ENCODE measurements around the gene NRIP1.

DNA sequence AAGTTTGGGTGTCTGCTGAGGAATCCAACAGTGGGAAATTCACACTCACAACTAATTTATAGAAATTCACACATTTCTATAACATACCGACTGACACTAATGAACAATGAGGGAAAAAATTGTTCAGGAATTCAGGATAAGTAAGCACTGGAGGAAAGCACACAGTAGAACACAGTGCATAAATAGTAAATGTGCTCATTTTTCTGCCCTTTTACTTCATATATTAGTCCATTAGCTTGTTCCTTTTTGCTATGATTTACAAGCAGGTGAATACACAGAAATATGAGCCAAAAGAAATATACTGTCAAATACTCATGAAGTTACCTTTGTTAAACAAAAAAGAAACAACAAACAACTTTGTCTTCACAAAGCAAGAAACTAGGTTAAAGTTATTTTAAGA is 11.3 kb downstream of the NRIP1 start:
- TF ChIP-seq, protein P1, sequence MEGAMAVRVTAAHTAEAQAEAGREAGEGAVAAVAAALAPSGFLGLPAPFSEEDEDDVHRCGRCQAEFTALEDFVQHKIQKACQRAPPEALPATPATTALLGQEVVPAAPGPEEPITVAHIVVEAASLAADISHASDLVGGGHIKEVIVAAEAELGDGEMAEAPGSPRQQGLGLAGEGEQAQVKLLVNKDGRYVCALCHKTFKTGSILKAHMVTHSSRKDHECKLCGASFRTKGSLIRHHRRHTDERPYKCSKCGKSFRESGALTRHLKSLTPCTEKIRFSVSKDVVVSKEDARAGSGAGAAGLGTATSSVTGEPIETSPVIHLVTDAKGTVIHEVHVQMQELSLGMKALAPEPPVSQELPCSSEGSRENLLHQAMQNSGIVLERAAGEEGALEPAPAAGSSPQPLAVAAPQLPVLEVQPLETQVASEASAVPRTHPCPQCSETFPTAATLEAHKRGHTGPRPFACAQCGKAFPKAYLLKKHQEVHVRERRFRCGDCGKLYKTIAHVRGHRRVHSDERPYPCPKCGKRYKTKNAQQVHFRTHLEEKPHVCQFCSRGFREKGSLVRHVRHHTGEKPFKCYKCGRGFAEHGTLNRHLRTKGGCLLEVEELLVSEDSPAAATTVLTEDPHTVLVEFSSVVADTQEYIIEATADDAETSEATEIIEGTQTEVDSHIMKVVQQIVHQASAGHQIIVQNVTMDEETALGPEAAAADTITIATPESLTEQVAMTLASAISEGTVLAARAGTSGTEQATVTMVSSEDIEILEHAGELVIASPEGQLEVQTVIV (IDR thresholded peaks at IDR 0.05; ENCODE audit: borderline replicate concordance, partially characterized antibody) = no peak
- TF ChIP-seq, protein P2, sequence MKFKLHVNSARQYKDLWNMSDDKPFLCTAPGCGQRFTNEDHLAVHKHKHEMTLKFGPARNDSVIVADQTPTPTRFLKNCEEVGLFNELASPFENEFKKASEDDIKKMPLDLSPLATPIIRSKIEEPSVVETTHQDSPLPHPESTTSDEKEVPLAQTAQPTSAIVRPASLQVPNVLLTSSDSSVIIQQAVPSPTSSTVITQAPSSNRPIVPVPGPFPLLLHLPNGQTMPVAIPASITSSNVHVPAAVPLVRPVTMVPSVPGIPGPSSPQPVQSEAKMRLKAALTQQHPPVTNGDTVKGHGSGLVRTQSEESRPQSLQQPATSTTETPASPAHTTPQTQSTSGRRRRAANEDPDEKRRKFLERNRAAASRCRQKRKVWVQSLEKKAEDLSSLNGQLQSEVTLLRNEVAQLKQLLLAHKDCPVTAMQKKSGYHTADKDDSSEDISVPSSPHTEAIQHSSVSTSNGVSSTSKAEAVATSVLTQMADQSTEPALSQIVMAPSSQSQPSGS (IDR thresholded peaks at IDR 0.05; ENCODE audit: low read length) = no peak
- TF ChIP-seq NFXL1 (IDR thresholded peaks at IDR 0.05; ENCODE audit: borderline replicate concordance) = no peak
- no peak for TF ChIP-seq POLR2AphosphoS5 (IDR thresholded peaks at IDR 0.05; ENCODE audit: low read length)
- TF ChIP-seq, protein P3, sequence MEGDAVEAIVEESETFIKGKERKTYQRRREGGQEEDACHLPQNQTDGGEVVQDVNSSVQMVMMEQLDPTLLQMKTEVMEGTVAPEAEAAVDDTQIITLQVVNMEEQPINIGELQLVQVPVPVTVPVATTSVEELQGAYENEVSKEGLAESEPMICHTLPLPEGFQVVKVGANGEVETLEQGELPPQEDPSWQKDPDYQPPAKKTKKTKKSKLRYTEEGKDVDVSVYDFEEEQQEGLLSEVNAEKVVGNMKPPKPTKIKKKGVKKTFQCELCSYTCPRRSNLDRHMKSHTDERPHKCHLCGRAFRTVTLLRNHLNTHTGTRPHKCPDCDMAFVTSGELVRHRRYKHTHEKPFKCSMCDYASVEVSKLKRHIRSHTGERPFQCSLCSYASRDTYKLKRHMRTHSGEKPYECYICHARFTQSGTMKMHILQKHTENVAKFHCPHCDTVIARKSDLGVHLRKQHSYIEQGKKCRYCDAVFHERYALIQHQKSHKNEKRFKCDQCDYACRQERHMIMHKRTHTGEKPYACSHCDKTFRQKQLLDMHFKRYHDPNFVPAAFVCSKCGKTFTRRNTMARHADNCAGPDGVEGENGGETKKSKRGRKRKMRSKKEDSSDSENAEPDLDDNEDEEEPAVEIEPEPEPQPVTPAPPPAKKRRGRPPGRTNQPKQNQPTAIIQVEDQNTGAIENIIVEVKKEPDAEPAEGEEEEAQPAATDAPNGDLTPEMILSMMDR (IDR thresholded peaks at IDR 0.05 in 2 of 3, conservative IDR thresholded peaks at IDR 0.05 in 1 of 3; ENCODE audit: control insufficient read depth in 2 of 3, extremely low read depth in 1 of 3, insufficient read depth in 1 of 3, low read depth in 3 of 3, low read length in 3 of 3) = no peak
- TF ChIP-seq, protein P4, sequence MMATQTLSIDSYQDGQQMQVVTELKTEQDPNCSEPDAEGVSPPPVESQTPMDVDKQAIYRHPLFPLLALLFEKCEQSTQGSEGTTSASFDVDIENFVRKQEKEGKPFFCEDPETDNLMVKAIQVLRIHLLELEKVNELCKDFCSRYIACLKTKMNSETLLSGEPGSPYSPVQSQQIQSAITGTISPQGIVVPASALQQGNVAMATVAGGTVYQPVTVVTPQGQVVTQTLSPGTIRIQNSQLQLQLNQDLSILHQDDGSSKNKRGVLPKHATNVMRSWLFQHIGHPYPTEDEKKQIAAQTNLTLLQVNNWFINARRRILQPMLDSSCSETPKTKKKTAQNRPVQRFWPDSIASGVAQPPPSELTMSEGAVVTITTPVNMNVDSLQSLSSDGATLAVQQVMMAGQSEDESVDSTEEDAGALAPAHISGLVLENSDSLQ (IDR thresholded peaks at IDR 0.05) = no peak
- TF ChIP-seq, protein P5, sequence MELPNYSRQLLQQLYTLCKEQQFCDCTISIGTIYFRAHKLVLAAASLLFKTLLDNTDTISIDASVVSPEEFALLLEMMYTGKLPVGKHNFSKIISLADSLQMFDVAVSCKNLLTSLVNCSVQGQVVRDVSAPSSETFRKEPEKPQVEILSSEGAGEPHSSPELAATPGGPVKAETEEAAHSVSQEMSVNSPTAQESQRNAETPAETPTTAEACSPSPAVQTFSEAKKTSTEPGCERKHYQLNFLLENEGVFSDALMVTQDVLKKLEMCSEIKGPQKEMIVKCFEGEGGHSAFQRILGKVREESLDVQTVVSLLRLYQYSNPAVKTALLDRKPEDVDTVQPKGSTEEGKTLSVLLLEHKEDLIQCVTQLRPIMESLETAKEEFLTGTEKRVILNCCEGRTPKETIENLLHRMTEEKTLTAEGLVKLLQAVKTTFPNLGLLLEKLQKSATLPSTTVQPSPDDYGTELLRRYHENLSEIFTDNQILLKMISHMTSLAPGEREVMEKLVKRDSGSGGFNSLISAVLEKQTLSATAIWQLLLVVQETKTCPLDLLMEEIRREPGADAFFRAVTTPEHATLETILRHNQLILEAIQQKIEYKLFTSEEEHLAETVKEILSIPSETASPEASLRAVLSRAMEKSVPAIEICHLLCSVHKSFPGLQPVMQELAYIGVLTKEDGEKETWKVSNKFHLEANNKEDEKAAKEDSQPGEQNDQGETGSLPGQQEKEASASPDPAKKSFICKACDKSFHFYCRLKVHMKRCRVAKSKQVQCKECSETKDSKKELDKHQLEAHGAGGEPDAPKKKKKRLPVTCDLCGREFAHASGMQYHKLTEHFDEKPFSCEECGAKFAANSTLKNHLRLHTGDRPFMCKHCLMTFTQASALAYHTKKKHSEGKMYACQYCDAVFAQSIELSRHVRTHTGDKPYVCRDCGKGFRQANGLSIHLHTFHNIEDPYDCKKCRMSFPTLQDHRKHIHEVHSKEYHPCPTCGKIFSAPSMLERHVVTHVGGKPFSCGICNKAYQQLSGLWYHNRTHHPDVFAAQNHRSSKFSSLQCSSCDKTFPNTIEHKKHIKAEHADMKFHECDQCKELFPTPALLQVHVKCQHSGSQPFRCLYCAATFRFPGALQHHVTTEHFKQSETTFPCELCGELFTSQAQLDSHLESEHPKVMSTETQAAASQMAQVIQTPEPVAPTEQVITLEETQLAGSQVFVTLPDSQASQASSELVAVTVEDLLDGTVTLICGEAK (IDR thresholded peaks at IDR 0.05; ENCODE audit: borderline replicate concordance) = no peak
- TF ChIP-seq IRF4 (IDR thresholded peaks at IDR 0.05; ENCODE audit: low read depth, low read length) = no peak
- TF ChIP-seq MTA3 (IDR thresholded peaks at IDR 0.05; ENCODE audit: borderline replicate concordance, low read length) = no peak
- no peak for TF ChIP-seq BACH1 (IDR thresholded peaks at IDR 0.05; ENCODE audit: borderline replicate concordance)
- TF ChIP-seq CREB1 (IDR thresholded peaks at IDR 0.05; ENCODE audit: low read depth) = no peak
- TF ChIP-seq ZSCAN29 (IDR thresholded peaks at IDR 0.05) = no peak
- no peak for TF ChIP-seq EZH2 (IDR thresholded peaks at IDR 0.05; ENCODE audit: borderline replicate concordance, control insufficient read depth, low read depth, low read length)
- TF ChIP-seq, protein P6, sequence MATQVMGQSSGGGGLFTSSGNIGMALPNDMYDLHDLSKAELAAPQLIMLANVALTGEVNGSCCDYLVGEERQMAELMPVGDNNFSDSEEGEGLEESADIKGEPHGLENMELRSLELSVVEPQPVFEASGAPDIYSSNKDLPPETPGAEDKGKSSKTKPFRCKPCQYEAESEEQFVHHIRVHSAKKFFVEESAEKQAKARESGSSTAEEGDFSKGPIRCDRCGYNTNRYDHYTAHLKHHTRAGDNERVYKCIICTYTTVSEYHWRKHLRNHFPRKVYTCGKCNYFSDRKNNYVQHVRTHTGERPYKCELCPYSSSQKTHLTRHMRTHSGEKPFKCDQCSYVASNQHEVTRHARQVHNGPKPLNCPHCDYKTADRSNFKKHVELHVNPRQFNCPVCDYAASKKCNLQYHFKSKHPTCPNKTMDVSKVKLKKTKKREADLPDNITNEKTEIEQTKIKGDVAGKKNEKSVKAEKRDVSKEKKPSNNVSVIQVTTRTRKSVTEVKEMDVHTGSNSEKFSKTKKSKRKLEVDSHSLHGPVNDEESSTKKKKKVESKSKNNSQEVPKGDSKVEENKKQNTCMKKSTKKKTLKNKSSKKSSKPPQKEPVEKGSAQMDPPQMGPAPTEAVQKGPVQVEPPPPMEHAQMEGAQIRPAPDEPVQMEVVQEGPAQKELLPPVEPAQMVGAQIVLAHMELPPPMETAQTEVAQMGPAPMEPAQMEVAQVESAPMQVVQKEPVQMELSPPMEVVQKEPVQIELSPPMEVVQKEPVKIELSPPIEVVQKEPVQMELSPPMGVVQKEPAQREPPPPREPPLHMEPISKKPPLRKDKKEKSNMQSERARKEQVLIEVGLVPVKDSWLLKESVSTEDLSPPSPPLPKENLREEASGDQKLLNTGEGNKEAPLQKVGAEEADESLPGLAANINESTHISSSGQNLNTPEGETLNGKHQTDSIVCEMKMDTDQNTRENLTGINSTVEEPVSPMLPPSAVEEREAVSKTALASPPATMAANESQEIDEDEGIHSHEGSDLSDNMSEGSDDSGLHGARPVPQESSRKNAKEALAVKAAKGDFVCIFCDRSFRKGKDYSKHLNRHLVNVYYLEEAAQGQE (IDR thresholded peaks at IDR 0.05; ENCODE audit: low read depth, low read length) = no peak

All from GM12878 (cell line).